Suprapubic skin (tissue), 3 donors: ENCODE results near the gene BSG.

Experiments used
- EP300 ChIP-seq: sonication (generic); formaldehyde crosslinking; IDR thresholded peaks from one replicate; pipeline ENCODE4 v1.6.1; 2017; ENCODE audit warnings: antibody characterized with exemption
- TF ChIP-seq, protein P1 (sequence below), 2 donors: fragments of 200-600 bp in 1 of 2; fragments of 450-650 bp in 1 of 2; sonication (generic) in 1 of 2; IDR thresholded peaks; one replicate each; pipeline ENCODE4 v1.5.1; 2016 to 2019; ENCODE audit warnings: antibody characterized with exemption in 2 of 2, mild to moderate bottlenecking in 1 of 2, moderate library complexity in 1 of 2

DNA sequence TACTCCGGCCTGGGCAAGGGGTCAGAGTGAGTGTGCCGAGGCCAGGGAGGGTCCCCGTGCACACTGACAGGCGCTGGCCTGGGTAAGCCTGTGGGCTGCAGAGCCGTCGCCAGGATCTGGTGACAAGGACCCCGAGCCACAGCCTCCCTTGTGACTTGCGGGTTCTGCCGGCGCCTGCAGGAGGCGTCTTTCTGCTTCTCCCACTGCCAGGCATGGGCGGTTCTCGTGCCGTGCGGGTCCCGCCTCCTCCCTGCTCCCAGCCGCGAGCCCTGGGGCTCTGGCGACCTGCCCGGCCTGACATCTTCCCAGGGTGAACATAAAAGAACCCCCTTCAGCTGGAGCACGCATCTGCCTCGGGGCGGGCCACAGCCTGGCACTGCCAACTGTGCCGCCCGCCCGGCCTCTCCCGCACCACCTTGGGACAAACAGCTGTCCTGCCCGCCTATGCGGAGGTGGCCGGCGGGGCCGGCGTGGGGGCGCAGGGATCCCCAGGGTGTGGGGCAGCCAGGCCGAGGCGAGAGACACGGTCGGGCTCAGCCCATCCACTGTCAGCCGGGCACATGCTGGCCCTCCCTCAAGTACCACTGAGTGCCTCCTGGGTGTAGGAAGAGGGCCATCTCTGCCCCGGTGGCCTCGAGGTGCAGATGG, 15.8 kb downstream of the BSG start:
- TF ChIP-seq, protein P1, sequence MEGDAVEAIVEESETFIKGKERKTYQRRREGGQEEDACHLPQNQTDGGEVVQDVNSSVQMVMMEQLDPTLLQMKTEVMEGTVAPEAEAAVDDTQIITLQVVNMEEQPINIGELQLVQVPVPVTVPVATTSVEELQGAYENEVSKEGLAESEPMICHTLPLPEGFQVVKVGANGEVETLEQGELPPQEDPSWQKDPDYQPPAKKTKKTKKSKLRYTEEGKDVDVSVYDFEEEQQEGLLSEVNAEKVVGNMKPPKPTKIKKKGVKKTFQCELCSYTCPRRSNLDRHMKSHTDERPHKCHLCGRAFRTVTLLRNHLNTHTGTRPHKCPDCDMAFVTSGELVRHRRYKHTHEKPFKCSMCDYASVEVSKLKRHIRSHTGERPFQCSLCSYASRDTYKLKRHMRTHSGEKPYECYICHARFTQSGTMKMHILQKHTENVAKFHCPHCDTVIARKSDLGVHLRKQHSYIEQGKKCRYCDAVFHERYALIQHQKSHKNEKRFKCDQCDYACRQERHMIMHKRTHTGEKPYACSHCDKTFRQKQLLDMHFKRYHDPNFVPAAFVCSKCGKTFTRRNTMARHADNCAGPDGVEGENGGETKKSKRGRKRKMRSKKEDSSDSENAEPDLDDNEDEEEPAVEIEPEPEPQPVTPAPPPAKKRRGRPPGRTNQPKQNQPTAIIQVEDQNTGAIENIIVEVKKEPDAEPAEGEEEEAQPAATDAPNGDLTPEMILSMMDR (IDR thresholded peaks at IDR 0.05): peak in 1 of 2 donors; percentile 68
- no peak for TF ChIP-seq EP300
